Testis (tissue), 2 donors: ENCODE measurements around the gene MAP7.

Experiments
- POLR2A ChIP-seq: fragments of 450-650 bp; IDR thresholded peaks from one replicate; pipeline ENCODE4 v1.6.1; 2017; ENCODE audit warnings: antibody characterized with exemption, mild to moderate bottlenecking, moderate library complexity
- TF ChIP-seq, protein P1 (sequence below), 3 experiments: fragments of 450-650 bp in 2 of 3; fragments of 200-600 bp in 1 of 3; sonication (generic) in 1 of 3; IDR thresholded peaks; one replicate each; pipeline ENCODE4 v1.5.1; 2016 to 2019; ENCODE audit warnings: antibody characterized with exemption in 3 of 3, mild to moderate bottlenecking in 2 of 3, moderate library complexity in 1 of 3

DNA sequence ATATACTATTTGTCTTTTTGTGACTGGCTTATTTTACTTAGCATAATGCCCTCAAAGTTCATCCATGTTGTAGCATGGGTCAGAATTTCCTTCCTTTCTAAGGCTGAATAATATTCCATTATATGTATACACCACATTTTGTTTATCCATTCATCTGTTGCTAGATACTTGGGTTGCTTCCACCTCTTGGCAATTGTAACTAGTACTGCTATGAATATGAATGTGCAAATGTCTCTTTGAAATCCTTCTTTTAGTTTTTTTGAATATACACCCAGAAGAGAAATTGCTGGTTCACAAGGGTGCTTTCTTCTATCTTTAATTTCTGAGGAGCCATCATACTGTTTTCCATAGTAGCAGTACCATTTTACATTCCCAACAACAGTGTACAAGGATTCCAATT, 21.3 kb upstream of the MAP7 start:
- no peak for TF ChIP-seq POLR2A
- TF ChIP-seq, protein P1, sequence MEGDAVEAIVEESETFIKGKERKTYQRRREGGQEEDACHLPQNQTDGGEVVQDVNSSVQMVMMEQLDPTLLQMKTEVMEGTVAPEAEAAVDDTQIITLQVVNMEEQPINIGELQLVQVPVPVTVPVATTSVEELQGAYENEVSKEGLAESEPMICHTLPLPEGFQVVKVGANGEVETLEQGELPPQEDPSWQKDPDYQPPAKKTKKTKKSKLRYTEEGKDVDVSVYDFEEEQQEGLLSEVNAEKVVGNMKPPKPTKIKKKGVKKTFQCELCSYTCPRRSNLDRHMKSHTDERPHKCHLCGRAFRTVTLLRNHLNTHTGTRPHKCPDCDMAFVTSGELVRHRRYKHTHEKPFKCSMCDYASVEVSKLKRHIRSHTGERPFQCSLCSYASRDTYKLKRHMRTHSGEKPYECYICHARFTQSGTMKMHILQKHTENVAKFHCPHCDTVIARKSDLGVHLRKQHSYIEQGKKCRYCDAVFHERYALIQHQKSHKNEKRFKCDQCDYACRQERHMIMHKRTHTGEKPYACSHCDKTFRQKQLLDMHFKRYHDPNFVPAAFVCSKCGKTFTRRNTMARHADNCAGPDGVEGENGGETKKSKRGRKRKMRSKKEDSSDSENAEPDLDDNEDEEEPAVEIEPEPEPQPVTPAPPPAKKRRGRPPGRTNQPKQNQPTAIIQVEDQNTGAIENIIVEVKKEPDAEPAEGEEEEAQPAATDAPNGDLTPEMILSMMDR (IDR thresholded peaks at IDR 0.05) = no peak
